Activated gamma-delta T cell (primary cell): ENCODE measurements around the gene UGT2A3.

Experiments used
- DNase-seq: peaks from one replicate; lab custom pipeline; 2025; lab: John Stamatoyannopoulos, UW

The UGT2A3 gene

DNA sequence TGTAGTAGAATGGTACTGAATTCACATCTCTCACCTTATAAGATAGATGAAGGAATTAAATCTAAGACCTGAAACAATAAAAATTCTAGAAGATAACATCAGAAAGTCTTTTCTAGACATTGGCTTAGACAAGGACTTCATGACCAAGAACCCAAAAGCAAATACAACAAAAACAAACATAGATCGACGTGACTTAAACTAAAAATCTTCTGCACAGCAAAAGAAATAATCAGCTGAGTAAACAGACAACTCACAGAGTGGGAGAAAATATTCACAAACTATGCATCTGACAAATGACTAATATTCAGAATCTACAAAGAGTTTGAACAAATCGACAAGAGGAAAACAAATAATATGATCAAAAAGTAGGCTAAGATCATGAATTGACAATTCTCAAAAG lies 38.8 kb downstream of the UGT2A3 start:
- no peak for DNase-seq

GRCh38 chr4:68909385-68909784 lies 42.2 kb downstream of the UGT2A3 start:
- no peak for DNase-seq

- DNase-seq, result no peak
Measured at GRCh38 chr4:68907788-68908700, 43.6 kb downstream of the UGT2A3 start.

- DNase-seq, result no peak
Measured at GRCh38 chr4:68907245-68907644, 44.4 kb downstream of the UGT2A3 start.

DNA sequence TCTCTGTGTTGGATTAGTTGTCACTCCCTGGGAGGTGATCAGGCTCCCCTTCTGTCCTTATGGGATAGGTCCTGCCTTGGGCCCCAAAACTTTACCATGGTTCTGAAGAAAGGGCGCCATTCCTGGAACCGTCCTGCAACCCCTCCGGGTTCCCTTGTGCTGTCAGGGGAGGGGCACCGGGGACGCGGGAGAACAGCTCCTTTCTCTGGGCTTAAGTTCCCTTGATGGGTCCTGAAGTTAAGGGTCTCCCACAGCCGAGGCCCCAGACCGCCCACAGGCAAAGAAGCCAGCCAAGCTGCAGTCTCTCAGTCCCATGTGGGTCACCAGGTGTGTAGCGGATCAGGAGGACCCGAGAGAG lies 44.8 kb downstream of the UGT2A3 start:
- no peak for DNase-seq

DNA sequence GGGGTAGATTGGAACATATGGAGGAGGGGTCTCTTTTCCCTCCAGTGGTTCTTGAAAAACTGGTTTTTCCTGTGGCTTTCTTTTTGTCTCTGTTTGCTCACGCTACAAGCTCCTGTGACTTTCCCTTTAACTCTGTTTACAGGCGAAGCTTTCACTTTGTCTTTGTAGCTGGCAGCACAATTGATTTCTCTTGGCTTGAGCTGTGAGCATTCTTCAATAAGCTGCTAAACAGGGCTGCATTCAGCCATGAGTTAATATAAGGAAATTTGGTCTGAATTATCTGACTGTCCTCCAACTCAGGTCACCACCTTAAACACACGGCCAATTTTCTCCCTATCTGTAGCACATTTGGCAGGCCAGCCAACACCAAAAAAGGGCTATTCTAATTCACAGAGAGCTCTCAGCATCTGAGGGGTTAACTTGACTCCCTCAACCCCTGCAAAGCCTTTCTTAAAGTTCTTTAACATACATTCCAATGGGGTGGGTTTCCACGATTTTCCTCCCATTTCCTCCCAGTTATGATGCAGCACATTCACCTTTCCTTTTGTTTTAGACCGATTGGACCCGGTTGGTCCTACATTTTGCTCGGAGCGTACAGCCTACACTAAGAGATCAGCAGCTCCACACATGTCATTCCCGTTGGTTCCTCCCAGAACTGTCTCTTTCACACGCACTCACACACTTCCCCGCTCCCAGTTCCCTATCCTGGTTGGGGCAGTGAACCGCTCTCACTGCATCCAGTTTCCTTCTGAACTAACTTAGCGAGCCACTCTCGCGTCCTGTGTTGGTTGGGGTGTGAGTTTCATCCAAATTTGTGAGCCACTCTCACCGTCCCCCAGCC lies 45.4 kb downstream of the UGT2A3 start:
- DNase-seq, result no peak

DNA sequence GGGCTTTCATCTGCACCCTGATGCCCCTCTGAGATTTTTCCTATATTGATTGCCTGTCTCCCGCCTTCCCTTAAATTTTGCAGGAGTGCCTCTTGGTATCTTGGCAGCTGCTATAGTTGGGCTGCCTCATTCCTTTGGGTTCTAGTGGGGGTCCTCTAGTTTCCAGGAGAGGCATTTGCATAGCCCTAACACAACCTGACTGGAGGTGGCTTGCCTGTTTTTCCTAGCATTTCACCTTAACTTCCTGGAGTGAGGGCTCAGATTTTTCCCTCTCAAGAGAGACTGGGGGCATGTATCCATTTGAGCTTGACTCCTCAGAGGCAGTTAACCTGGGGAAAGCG lies 46.0 kb downstream of the UGT2A3 start:
- no peak for DNase-seq

GRCh38 chr4:68904786-68905185 lies 46.8 kb downstream of the UGT2A3 start:
- no peak for DNase-seq

GRCh38 chr4:68896749-68897148 lies 54.9 kb downstream of the UGT2A3 start:
- no peak for DNase-seq

GRCh38 chr4:68895561-68896198 lies 55.9 kb downstream of the UGT2A3 start:
- no peak for DNase-seq

- DNase-seq, result no peak
Measured at GRCh38 chr4:68892861-68893260, 58.7 kb downstream of the UGT2A3 start.

DNA sequence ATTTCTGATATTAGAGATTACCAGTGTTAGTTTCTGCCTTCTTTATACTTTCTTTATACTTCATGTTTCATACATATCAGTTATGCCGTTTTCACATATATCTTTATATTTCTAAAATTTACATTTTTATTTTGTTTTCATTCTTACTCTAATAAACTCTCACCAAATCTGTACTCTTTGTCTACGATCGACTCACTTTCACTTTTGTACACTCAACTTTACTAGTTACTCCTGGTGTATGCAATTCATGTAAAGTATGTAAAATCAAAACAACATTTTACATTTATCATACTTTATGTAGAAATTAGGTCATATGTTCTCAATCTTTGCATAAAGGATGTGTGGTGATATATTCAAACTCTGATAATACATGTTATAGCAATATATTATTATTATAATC lies 59.9 kb downstream of the UGT2A3 start:
- DNase-seq, result no peak

DNA sequence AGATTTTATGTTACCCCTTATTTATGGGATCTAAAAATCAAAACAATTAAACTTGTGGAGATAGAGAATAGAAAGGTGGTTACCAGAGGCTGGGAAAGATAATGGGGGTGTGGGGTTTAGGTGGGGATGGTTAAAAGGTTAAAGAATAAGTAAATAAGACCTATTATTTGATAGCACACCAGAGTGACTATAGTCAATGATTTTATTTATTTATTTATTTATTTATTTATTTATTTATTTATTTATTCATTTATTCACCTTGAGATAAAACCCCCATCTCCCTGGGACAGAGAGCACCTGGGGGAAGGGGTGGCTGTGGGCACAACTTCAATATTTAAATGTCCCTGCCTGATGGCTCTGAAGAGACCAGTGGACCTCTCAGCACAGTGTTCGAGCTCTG lies 66.1 kb downstream of the UGT2A3 start:
- DNase-seq, result no peak

- DNase-seq, result no peak
Measured at GRCh38 chr4:68883870-68884269, 67.7 kb downstream of the UGT2A3 start.
